Osteocyte (in vitro differentiated cells): ENCODE measurements around the gene RNASE13. TPM values are rescaled to one million over a fixed set of nuclear protein-coding genes. Genes with fewer than 3 reads are reported as not detected.

ENCODE experiments used
- DNase-seq: peaks from one replicate; pipeline ENCODE4 v3.0.0; 2021; ENCODE audit warnings: mixed read lengths; ENCODE audit not compliant: unreplicated experiment; ENCODE audit errors: extremely low spot score
- H3K27ac Mint-ChIP-seq: one replicate; pipeline ENCODE4 v1.8.0; 2021; ENCODE audit warnings: mild to moderate bottlenecking, mixed read lengths; ENCODE audit not compliant: unreplicated experiment
- H3K27me3 Mint-ChIP-seq: one replicate; pipeline ENCODE4 v1.8.0; 2021; ENCODE audit warnings: mixed read lengths; ENCODE audit not compliant: unreplicated experiment
- H3K36me3 Mint-ChIP-seq: one replicate; pipeline ENCODE4 v1.8.0; 2021; ENCODE audit warnings: mixed read lengths; ENCODE audit not compliant: unreplicated experiment
- H3K4me1 Mint-ChIP-seq: one replicate; pipeline ENCODE4 v1.8.0; 2021; ENCODE audit warnings: mixed read lengths; ENCODE audit not compliant: unreplicated experiment
- H3K4me3 Mint-ChIP-seq: one replicate; pipeline ENCODE4 v1.8.0; 2021; ENCODE audit warnings: mild to moderate bottlenecking, moderate library complexity, mixed read lengths; ENCODE audit not compliant: unreplicated experiment
- H3K9me3 Mint-ChIP-seq: one replicate; pipeline ENCODE4 v1.8.0; 2021; ENCODE audit warnings: mixed read lengths; ENCODE audit not compliant: unreplicated experiment
- total RNA-seq: library from RNA; stranded (reverse); gene quantifications from 2 replicates; pipeline ENCODE4 v1.2.1, GENCODE V29; 2021
- TF ChIP-seq, protein P1 (sequence below): fragments of 200-600 bp; sonication (generic); IDR thresholded peaks from 2 replicates; pipeline ENCODE4 v1.5.0; 2021; ENCODE audit warnings: antibody characterized with exemption, mild to moderate bottlenecking, moderate library complexity

Gene RNASE13
- total RNA-seq, 1 donor from 2014 or later: not detected

DNA sequence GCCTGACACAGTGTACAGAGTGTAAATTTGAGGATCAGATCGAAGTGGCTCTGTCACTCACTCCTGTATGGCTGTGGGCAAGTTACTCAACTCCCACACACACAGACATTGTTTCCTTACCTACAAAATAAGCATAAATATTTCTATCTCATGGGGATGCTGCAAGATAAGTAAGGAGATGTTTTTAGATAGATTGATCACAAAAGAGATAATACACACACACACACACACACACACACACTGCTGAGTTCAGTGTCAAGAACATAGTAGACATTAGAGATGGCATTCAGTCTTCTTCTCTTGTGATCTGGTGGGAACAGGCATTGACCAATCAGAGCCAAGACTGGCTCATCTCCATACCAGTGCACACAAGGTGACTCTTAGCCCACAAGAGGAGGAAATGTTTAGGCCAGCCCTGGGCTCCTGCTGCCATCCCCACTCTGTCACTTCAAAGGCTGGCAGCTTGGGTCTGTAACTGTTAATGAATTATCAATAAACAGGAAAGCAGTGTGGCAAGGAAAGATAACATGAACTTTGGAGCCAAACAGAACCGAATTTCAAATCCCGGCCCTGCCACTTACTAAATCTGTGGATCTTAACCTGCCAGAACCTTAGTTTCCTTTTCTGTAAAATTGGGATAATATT, 19.6 kb upstream of the RNASE13 start:
- TF ChIP-seq, protein P1, sequence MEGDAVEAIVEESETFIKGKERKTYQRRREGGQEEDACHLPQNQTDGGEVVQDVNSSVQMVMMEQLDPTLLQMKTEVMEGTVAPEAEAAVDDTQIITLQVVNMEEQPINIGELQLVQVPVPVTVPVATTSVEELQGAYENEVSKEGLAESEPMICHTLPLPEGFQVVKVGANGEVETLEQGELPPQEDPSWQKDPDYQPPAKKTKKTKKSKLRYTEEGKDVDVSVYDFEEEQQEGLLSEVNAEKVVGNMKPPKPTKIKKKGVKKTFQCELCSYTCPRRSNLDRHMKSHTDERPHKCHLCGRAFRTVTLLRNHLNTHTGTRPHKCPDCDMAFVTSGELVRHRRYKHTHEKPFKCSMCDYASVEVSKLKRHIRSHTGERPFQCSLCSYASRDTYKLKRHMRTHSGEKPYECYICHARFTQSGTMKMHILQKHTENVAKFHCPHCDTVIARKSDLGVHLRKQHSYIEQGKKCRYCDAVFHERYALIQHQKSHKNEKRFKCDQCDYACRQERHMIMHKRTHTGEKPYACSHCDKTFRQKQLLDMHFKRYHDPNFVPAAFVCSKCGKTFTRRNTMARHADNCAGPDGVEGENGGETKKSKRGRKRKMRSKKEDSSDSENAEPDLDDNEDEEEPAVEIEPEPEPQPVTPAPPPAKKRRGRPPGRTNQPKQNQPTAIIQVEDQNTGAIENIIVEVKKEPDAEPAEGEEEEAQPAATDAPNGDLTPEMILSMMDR: no peak
- H3K4me1 Mint-ChIP-seq: peaks cover 8% of the 10 kb centered on the region
- H3K9me3 Mint-ChIP-seq: no peaks in the 10 kb centered on the region
- no peak overlapping the region for H3K4me3 Mint-ChIP-seq
- H3K27ac Mint-ChIP-seq: no peak overlapping the region
- DNase-seq: no peak
- H3K27me3 Mint-ChIP-seq: no peaks in the 10 kb centered on the region
- H3K36me3 Mint-ChIP-seq: no peaks in the 10 kb centered on the region

DNA sequence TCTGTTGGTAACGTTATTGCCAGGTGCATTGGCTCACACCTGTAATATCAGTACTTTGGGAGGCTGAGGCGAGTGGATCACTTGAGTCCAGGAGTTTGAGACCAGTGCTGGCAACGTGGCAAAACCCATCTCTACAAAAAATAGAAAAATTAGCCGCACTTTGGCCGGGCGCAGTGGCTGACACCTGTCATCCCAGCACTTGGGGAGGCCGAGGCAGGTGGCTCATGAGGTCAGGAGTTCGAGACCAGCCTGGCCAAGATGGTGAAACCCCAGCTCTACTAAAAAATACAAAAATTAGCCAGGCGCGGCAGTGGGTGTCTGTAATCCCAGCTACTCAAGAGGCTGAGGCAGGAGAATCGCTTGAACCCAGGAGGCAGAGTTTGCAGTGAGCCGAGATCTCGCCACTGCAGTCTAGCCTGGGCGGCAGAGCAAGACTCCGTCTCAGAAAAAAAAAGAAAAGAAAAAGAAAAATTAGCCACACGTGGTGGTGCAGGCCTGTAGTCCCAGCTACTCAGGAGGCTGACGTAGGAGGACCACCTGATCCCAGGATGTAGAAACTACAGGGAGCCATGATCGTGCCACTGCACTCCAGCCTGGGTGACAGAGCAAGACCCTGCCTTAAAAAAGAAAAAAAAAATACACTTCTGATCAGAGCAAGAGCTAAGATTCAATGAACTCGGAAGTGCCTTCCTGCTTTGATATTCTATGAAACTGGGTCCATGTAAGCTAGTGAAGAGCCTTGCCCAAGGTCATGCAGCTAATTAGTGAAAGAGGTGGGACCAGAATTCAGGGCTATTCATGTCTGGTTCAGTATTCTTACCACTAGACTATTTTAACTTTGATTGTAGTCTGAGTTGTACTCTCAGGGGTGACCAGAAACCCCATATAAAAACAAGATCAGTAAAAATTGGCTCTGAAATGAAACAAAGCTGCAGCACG, 18.8 kb upstream of the RNASE13 start:
- Mint-ChIP-seq H3K9me3 (no peaks in the 10 kb centered on the region), H3K27ac (no peak overlapping the region), H3K36me3 (no peaks in the 10 kb centered on the region), H3K27me3 (no peaks in the 10 kb centered on the region), H3K4me1 (peaks cover 11% of the 10 kb centered on the region), H3K4me3 (no peak overlapping the region)
- no peak for DNase-seq
- TF ChIP-seq, protein P1: no peak

DNA sequence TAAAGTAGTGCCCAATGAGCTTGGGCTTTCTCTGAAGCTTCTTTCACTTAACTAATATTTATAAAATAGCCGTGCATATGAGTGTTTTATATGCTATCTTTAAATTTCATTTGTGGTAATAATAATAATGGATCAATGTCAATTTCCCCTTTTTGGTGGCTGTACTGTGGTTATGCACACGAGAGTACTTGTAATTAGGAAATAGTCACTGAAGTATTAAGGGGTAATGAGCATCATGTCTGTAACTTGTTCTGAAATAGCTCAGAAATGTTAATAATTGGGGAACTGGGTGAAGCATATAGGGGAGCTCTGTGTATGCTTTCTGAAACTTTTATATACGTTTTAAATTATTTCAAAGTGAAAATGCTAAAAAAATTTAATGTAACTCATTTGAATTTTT, 16.0 kb upstream of the RNASE13 start:
- H3K4me3 Mint-ChIP-seq: no peak overlapping the region
- TF ChIP-seq, protein P1: no peak
- peaks cover 8% of the 10 kb centered on the region for H3K4me1 Mint-ChIP-seq
- no peaks in the 10 kb centered on the region for H3K27me3 Mint-ChIP-seq
- no peak for DNase-seq
- no peaks in the 10 kb centered on the region for H3K9me3 Mint-ChIP-seq
- no peak overlapping the region for H3K27ac Mint-ChIP-seq
- H3K36me3 Mint-ChIP-seq: no peaks in the 10 kb centered on the region

DNA sequence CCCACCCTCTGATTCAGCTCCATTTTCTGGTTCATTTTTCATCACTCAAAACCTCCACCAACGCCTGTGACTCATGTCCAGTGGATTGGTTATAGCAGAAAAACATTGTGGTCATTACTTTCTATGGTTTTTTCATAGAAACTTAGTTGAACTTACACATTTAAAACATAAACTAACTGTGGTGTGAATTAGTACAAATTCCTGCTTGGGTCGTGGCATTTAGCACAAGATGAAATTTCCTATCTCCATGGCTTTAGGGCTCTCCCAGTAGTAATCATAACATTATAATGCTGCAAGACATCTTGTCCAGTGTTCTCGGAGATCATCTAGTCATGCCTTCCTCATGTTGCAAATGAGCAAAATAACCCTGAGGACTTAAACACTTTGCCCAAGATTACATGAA, 14.7 kb upstream of the RNASE13 start:
- no peak for DNase-seq
- Mint-ChIP-seq H3K27ac (peak overlapping the region; percentile 29), H3K36me3 (no peaks in the 10 kb centered on the region), H3K27me3 (peaks cover 9% of the 10 kb centered on the region), H3K4me3 (no peak overlapping the region), H3K9me3 (no peaks in the 10 kb centered on the region), H3K4me1 (peaks cover 13% of the 10 kb centered on the region)
- TF ChIP-seq, protein P1: no peak

DNA sequence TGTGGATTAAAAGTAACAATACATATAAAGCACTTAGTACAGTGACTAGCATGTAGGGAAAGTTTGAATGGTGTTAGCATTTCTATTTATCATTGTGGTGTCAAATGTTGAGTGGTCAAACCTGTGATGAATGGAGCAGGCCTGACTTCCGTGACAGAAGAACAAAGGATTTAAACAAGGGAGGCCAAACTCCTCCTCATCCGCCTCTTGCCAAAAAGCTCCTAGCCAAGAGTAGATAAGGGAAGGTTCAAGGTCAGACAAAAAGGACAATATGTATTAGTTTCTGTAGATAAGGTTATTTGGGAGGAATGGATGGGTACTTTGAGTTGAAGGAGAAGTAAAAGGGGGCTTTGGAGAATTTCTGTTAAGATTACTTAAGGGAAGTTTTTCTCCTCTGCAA, 14.0 kb upstream of the RNASE13 start:
- no peaks in the 10 kb centered on the region for H3K36me3 Mint-ChIP-seq
- H3K4me3 Mint-ChIP-seq: no peak overlapping the region
- H3K27ac Mint-ChIP-seq: no peak overlapping the region
- no peak for DNase-seq
- peaks cover 16% of the 10 kb centered on the region for H3K4me1 Mint-ChIP-seq
- TF ChIP-seq, protein P1: no peak
- no peaks in the 10 kb centered on the region for H3K9me3 Mint-ChIP-seq
- peaks cover 10% of the 10 kb centered on the region for H3K27me3 Mint-ChIP-seq
